HepG2 (cell line): ENCODE data around the gene SOS2. TPM values are rescaled to one million over a fixed set of nuclear protein-coding genes. Genes with fewer than 3 reads are reported as not detected.

Source experiments
- ATAC-seq: fragments of 200-7000 bp; cut with Tn5 transposase; 3 replicates; pipeline ENCODE4 v1.9.1; 2020; ENCODE audit warnings: mild to moderate bottlenecking, moderate library complexity
- BruUV-seq: library from RNA; stranded (reverse); fragments of 400-500 nt; replicated peaks from 2 replicates; lab custom pipeline; 2021; lab: Mats Ljungman, UMichigan
- CTCF ChIA-PET: fragments of 300-600 bp; formaldehyde crosslinking; extraction: SDS; loops from one replicate; lab custom pipeline; 2021; ENCODE audit warnings: low total read pairs, inconsistent platforms, low intra/inter-chr PET ratio; lab: Yijun Ruan, JAX
- POLR2A ChIA-PET: fragments of 350-600 bp; sonication (Branson Sonifier 250); formaldehyde crosslinking; loops from one replicate; lab custom pipeline; 2020; ENCODE audit warnings: antibody characterized with exemption, inconsistent platforms; lab: Yijun Ruan, JAX
- DNase-seq: peaks from one replicate; pipeline ENCODE4 v3.0.0-alpha.2; 2015; ENCODE audit warnings: low spot score
- FAIRE-seq: peaks from 3 replicates; lab custom pipeline; 2011; peaks lifted over from hg19 to GRCh38; lab: Jason Lieb, UNC
- H2AFZ ChIP-seq: one replicate; pipeline ENCODE4 v1.6.1; 2011; ENCODE audit warnings: low read length, inconsistent platforms
- H3K27ac ChIP-seq: fragments of 300-600 bp; 3 replicates; pipeline ENCODE4 v1.8.0; 2011; ENCODE audit warnings: mixed run types, mild to moderate bottlenecking, mixed read lengths, low read length, inconsistent platforms; ENCODE audit not compliant: insufficient read depth; ENCODE audit errors: extremely low read length
- H3K27me3 ChIP-seq, 2 experiments: fragments of 200-600 bp in 1 of 2; 2 replicates in 1 of 2; 3 replicates in 1 of 2; pipeline versions ENCODE4 v1.6.0 to v1.8.0; 2011; ENCODE audit warnings: low read length in 2 of 2, mild to moderate bottlenecking in 2 of 2, moderate library complexity in 2 of 2, inconsistent platforms in 1 of 2; ENCODE audit not compliant: insufficient read depth in 2 of 2, control insufficient read depth in 1 of 2
- H3K36me3 ChIP-seq, 2 experiments: fragments of 200-600 bp in 1 of 2; replicated peaks in 1 of 2; 2 replicates in 1 of 2; 3 replicates in 1 of 2; pipeline versions ENCODE4 v1.5.1 to v1.8.0; 2011; ENCODE audit warnings: low read length in 2 of 2, inconsistent platforms in 1 of 2; ENCODE audit not compliant: insufficient read depth in 2 of 2, control insufficient read depth in 1 of 2
- H3K4me1 ChIP-seq: 2 replicates; pipeline ENCODE4 v1.5.1; 2012; ENCODE audit warnings: low read length, inconsistent platforms; ENCODE audit not compliant: insufficient read depth
- H3K4me2 ChIP-seq: 2 replicates; pipeline ENCODE4 v1.6.0; 2011; ENCODE audit warnings: low read depth, low read length, inconsistent platforms
- H3K4me3 ChIP-seq, 3 experiments: fragments of 200-600 bp in 1 of 3; sonication (generic), shearing (Covaris generic) in 1 of 3; replicated peaks in 1 of 3; 2 replicates each; pipeline ENCODE4 v1.5.1; 2011 to 2016; ENCODE audit warnings: low read length in 3 of 3, inconsistent platforms in 2 of 3, low read depth in 2 of 3, mild to moderate bottlenecking in 2 of 3, control low read depth in 1 of 3, mixed read lengths in 1 of 3; ENCODE audit not compliant: insufficient read depth in 1 of 3
- H3K79me2 ChIP-seq: one replicate; pipeline ENCODE4 v1.6.1; 2011; ENCODE audit warnings: low read length, inconsistent platforms; ENCODE audit not compliant: insufficient read depth
- H3K9ac ChIP-seq: 2 replicates; pipeline ENCODE4 v1.6.0; 2011; ENCODE audit warnings: mild to moderate bottlenecking, low read depth, low read length, inconsistent platforms; ENCODE audit not compliant: insufficient read depth
- H3K9me3 ChIP-seq: 2 replicates; pipeline ENCODE4 v1.5.1; 2012; ENCODE audit warnings: mild to moderate bottlenecking, low read length
- H4K20me1 ChIP-seq: 2 replicates; pipeline ENCODE4 v1.6.0; 2011; ENCODE audit warnings: inconsistent platforms, mild to moderate bottlenecking, low read length, moderate library complexity; ENCODE audit not compliant: insufficient read depth
- REL ChIP-seq: sonication (generic); formaldehyde crosslinking; conservative IDR thresholded peaks from 2 replicates; pipeline ENCODE4 v1.8.0; 2022; ENCODE audit warnings: mild to moderate bottlenecking, missing genetic modification reagents, moderate library complexity
- ZEB1 ChIP-seq: IDR thresholded peaks from 2 replicates; pipeline ENCODE4 v1.6.1; 2012; ENCODE audit warnings: mild to moderate bottlenecking, low read depth, inconsistent platforms; ENCODE audit not compliant: insufficient replicate concordance
- ZFAT ChIP-seq: sonication (generic); formaldehyde crosslinking; conservative IDR thresholded peaks from 2 replicates; pipeline ENCODE4 v1.8.1; 2023; ENCODE audit warnings: missing genetic modification reagents, inconsistent platforms
- WGBS: methylation state at CpG from one replicate; pipeline ENCODE4 v1.1.6; 2017; ENCODE audit warnings: low lambda C conversion rate; 5-methylcytosine and 5-hydroxymethylcytosine counted together
- in situ Hi-C: cut with HindIII; loops from 2 replicates; pipeline ENCODE4 v1.10.0; 2017; ENCODE audit warnings: low pct_unique_long_range_greater_than_20kb; ENCODE audit not compliant: extremely low pct_ligation_motif_present
- intact Hi-C: fragments of 100-400 bp; cut with micrococcal nuclease; formaldehyde crosslinking; loops from one replicate; pipeline ENCODE4 v1.10.0; 2022; ENCODE audit not compliant: unreplicated experiment
- polyA plus RNA-seq, 8 experiments: library from polyadenylated mRNA; depleted of rRNA in 3 of 8; stranded (reverse) in 7 of 8; unstranded in 1 of 8; fragments of >200 nt; fragmentation: Illumina TruSeq in 4 of 8; extraction: Trizol in 4 of 8; gene quantifications; 2 replicates each; pipeline versions ENCODE4 v1.2.1 to v1.2.3, GENCODE V29; 2011 to 2016; ENCODE audit warnings: low read depth in 4 of 8, missing spikeins in 1 of 8, mixed read lengths in 1 of 8; ENCODE audit not compliant: insufficient read depth in 1 of 8
- total RNA-seq, 5 experiments: library from RNA; depleted of rRNA; stranded (reverse); fragments of >200 nt; fragmentation: Illumina TruSeq; extraction: Trizol; gene quantifications; 2 replicates each; pipeline ENCODE4 v1.2.3, GENCODE V29; 2016; ENCODE audit warnings: low read depth in 1 of 5

The SOS2 gene
- total and polyA plus RNA-seq, 2 of the 13 experiments (the other 11 are each of a cell fraction or from before 2014, with no cell fraction given), result 9.3 to 12.1 TPM

- POLR2A ChIA-PET, result no interaction called here
- no peaks in the 10 kb centered on the region for H3K79me2 ChIP-seq
- no peaks in the 10 kb centered on the region for H3K27me3 ChIP-seq
- CTCF ChIA-PET, result no interaction called here
- intact Hi-C loops, result no loop called here
- no peaks in the 10 kb centered on the region for H3K4me1 ChIP-seq
- H3K27ac ChIP-seq, result no peak overlapping the region
- no peak for ATAC-seq
- no peak overlapping the region for H3K9ac ChIP-seq
- no peaks in the 10 kb centered on the region for H3K9me3 ChIP-seq
- no peak for TF ChIP-seq REL (CRISPR knock-in tag)
- TF ChIP-seq, all 625 proteins: peak for 0
- no peaks in the 10 kb centered on the region for H4K20me1 ChIP-seq
- H3K4me3 ChIP-seq, result no peak overlapping the region
- no peak overlapping the region for H3K4me2 ChIP-seq
- BruUV-seq, result no TSS peak
- FAIRE-seq (no peak), DNase-seq (no peak)
- H2AFZ ChIP-seq, result no peak overlapping the region
- 0 out of 5 replicates have a peak, but pooled peaks cover 0 to 2% of the 10 kb centered on the region in 2 experiments for H3K36me3 ChIP-seq
- 80% methylated on average over 4 of the region's 4 CpGs for WGBS
- in situ Hi-C loops, result no loop called here
Measured at GRCh38 chr14:50263321-50263720, 31.9 kb upstream of the SOS2 start.

- intact Hi-C loops, result no loop called here
- no peak overlapping the region for H3K9ac ChIP-seq
- no peaks in the 10 kb centered on the region for H3K79me2 ChIP-seq
- no TSS peak for BruUV-seq
- H3K36me3 ChIP-seq, result 0 out of 5 replicates have a peak, but pooled peaks cover 0 to 2% of the 10 kb centered on the region in 2 experiments
- no peak overlapping the region for H3K27ac ChIP-seq
- no peaks in the 10 kb centered on the region for H3K4me1 ChIP-seq
- no peak for TF ChIP-seq ZFAT
- no peak for TF ChIP-seq ZEB1
- in situ Hi-C loops, result no loop called here
- no peak overlapping the region for H2AFZ ChIP-seq
- ChIA-PET CTCF (no interaction called here), POLR2A (no interaction called here)
- DNase-seq (no peak), ATAC-seq (no peak), FAIRE-seq (no peak)
- H3K9me3 ChIP-seq, result no peaks in the 10 kb centered on the region
- no peaks in the 10 kb centered on the region for H3K27me3 ChIP-seq
- no peak overlapping the region for H3K4me3 ChIP-seq
- no peak overlapping the region for H3K4me2 ChIP-seq
- WGBS, result 58% methylated on average over 2 of the region's 2 CpGs
- H4K20me1 ChIP-seq, result no peaks in the 10 kb centered on the region
Measured at GRCh38 chr14:50262865-50263264, 31.5 kb upstream of the SOS2 start.
